DND-41 (cell line): ENCODE measurements around the gene SOS1.

ENCODE experiments used
- EZH2 ChIP-seq: IDR thresholded peaks from 3 replicates; pipeline ENCODE4 v1.6.1; 2012; ENCODE audit warnings: borderline replicate concordance, low read depth, mild to moderate bottlenecking, moderate library complexity, low read length, inconsistent platforms; ENCODE audit not compliant: severe bottlenecking
- TF ChIP-seq, protein P1 (sequence below): IDR thresholded peaks from 2 replicates; pipeline ENCODE4 v1.5.1; 2012; ENCODE audit warnings: borderline replicate concordance, low read length, moderate library complexity, mild to moderate bottlenecking; ENCODE audit not compliant: poor library complexity, severe bottlenecking; ENCODE audit errors: extremely low read depth

- TF ChIP-seq, protein P1, sequence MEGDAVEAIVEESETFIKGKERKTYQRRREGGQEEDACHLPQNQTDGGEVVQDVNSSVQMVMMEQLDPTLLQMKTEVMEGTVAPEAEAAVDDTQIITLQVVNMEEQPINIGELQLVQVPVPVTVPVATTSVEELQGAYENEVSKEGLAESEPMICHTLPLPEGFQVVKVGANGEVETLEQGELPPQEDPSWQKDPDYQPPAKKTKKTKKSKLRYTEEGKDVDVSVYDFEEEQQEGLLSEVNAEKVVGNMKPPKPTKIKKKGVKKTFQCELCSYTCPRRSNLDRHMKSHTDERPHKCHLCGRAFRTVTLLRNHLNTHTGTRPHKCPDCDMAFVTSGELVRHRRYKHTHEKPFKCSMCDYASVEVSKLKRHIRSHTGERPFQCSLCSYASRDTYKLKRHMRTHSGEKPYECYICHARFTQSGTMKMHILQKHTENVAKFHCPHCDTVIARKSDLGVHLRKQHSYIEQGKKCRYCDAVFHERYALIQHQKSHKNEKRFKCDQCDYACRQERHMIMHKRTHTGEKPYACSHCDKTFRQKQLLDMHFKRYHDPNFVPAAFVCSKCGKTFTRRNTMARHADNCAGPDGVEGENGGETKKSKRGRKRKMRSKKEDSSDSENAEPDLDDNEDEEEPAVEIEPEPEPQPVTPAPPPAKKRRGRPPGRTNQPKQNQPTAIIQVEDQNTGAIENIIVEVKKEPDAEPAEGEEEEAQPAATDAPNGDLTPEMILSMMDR: no peak
- no peak for TF ChIP-seq EZH2
Measured at GRCh38 chr2:39033980-39034379, 86.9 kb downstream of the SOS1 start.
